GM10847 (cell line): Measurements from ENCODE around the gene TMEM120A.

Source experiments
- POLR2A ChIP-seq: IDR thresholded peaks from 2 replicates; pipeline ENCODE4 v1.6.1; 2011; ENCODE audit not compliant: insufficient read length; ENCODE audit errors: extremely low read depth

The TMEM120A gene

DNA sequence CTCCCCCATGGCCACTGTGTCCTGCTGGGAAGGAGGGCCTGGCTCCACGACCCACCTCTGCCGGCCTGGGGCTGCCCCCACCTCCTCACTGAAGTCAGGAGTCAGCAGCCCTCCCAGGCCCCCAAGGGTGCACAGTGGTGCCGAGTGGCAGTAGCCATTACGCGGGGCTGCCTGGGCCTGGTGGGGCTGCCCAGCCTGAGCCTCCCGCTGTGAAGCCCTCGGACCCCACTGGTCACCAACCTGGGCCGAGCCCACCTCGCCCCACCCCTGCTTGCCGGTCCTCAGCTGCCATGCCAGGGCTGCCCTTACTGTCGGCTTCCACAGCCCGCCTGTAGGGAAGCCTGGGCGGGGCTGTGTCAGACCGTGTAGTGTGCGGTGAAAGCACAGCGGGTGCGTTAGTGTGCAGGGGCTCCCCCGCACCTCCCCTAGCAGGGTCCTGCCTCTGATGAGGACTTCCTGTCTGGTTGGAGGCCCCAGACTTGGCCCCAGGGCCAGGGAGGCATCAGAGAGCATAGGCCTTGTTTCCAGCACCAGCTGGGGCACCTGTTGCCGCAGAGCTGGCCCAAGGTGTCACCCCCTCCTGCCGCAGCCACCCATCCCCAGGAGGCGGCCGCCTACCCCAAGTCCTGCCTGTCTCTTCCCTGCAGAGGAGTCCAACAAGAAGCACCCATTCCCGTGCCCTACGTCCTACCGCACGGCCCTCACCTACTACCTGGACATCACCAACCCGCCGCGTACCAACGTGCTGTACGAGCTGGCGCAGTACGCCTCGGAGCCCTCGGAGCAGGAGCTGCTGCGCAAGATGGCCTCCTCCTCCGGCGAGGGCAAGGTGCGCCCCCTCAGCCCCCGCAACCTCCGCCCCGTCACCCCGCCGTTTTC, 10.0 kb downstream of the TMEM120A start:
- TF ChIP-seq POLR2A = no peak

DNA sequence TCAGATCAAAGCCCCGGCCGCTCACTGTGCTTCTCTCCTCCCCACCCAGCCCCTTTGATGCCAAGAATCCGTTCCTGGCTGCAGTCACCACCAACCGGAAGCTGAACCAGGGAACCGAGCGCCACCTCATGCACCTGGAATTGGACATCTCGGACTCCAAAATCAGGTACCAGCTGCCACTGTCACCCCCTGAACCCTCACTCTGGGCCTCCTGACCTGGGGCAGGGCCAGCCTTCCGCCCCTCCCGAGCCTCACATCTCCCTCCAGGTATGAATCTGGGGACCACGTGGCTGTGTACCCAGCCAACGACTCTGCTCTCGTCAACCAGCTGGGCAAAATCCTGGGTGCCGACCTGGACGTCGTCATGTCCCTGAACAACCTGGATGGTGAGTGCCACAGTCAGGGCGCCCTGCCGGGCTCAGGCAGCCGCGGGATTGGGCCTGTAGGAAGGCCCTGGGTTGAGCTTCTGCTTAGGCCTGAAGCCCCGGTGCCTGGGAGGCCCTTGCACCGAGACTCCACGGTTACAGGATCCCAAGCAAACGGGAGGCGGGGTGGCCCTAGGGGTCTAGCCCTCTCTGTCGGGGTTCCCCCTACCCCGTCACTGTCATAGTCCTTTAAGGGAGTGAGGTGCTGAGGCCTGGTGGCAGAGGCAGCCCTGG, 10.8 kb downstream of the TMEM120A start:
- no peak for TF ChIP-seq POLR2A

DNA sequence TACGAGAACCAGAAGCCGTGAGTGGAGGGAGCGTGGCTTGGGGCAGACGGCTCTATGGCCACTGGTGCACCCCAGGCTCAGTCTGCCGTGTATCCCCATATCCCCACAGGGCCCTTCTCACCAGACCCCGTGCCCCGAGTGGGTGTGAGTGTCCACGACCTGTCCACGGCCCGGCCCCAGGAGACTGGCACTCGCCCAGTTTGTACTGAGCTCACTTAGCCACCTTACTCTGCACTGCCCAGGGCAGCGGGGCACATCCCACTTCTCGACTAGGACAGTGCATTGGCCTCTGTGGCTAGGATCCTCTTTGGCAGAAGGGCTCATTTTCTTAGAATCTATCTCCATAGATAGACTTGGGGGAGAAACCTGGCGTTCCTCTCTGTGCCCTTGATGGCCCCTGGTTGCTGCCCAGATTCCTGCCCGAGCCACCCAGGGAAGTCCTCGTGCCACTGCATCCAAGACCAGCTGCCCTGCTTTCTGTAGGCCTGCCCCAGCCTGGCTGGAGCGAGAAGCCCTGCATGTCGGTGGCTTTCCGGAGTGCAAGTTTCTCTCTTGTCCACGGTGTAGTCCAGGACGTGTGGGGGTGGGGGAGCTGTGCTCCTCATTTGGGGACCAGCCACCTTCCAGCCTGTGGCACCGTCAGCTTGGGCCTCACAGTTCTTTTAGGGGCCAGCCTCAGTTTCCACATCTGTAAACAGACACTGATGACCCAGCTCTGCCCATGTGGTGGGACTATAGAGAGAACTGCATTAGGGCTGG, 11.9 kb downstream of the TMEM120A start:
- no peak for TF ChIP-seq POLR2A

GRCh38 chr7:75981453-75982305, 12.7 kb downstream of the TMEM120A start:
- no peak for TF ChIP-seq POLR2A

- no peak for TF ChIP-seq POLR2A
Observed at GRCh38 chr7:75981203-75981452, 13.3 kb downstream of the TMEM120A start.

- TF ChIP-seq POLR2A = no peak
Observed at GRCh38 chr7:75980430-75981202, 13.8 kb downstream of the TMEM120A start.

DNA sequence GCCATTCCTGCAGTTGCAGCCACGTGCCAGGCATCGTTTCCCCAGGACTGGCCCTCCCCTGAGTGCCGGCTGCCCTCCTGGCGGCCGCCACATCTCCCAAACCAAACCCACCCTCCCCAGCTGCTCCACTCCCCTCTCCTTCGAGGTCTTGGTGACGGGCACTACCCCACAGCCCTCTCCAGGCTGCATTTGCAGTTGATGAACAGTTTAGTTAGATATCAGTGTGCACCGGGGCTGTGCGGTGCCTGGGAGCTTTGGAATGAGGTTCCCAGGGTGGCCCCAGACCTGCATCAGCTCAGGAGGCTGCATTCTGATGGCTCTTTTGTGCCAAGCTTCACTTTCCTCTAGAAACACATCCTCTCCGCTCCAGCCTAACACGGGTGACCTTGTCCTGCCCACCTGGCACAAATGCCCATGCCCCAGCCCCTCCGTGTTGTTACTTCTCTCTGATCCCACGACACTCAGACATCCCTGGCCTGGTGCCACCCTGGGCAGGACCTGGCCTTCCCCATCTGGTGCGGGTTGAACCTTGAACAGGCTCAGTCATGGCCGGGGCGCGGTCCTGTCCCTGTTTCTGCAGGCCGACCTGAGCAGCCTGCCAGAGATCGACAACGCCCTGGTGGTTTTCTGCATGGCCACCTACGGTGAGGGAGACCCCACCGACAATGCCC, 14.5 kb downstream of the TMEM120A start:
- no peak for TF ChIP-seq POLR2A

- TF ChIP-seq POLR2A = no peak
Observed at GRCh38 chr7:75977743-75978142, 16.7 kb downstream of the TMEM120A start.

DNA sequence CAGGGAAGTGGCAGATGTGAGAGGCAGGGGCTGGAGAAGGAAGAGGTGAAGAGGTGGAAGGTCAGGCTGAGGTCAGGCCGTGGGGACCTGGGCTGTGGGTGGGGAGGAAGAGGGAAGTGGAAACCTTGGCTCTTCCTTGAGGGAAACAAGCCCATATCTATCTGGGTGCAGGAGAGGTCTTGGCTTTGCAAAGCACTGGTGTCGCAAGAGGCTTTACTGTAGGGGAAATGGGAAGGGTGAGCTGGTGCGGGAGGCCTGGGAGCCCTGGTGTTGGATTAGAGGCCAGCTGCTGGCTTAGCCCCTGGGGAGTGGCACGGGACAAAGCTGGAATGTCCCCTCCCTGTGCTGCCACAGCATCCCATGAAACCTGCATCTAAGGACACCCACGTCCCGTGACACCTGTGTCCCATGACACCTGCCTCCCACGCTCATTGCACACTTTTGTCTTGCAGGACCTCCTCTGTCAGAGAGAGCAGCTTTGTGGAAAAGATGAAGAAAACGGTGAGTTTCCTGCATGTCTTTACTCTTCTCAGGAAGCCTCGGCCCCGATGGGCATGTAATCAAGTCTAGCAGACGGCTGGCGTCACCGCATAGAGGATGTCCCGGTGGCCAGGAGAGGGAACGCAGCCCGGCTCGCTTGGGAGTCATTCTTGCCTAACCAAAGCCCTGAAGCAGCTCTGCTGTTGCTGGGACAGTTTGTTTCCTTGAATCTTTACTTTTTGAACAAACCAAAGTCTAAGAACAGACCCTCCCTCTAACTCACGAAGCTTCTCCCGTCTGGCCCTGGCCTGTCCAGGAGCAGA, 22.2 kb downstream of the TMEM120A start:
- no peak for TF ChIP-seq POLR2A

GRCh38 chr7:75971309-75971960, 23.0 kb downstream of the TMEM120A start:
- TF ChIP-seq POLR2A = no peak

DNA sequence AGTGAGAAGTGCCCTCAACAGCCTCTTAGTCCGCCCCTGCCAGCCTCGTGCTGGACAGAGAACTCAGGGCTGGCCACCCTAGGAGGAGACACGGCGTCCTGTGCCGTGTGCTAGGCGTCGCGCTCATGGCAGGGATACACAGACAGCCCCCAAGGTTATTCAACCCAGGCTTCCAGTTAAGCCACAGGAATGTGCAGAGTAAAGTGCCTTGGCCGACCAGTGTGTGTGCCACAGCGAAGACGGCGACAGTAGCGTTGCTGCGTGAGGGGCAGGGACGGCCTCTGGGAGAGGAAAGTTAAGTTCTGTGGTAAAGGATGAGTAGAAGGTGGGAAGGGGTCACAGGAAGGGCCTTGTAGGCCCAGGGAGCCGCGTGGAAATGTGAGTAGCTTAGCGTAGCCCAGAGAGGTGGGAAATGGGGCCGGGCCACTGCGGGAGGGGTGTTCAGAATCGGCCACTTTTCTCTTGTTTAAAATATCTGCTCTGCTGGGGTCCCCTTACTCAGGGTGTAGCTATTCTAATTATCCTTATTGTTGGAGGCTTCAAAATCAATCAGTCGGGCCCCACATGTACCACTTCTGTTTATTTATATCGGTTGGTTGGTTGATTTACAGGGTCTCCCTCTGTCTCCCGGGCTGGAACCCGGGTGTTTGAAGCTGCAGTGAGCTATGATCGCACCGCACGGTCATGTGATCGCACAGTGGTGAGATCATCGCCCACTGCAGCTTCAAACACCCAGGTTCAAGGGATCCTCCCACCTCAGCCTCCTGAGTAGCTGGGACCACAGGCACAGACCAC, 24.5 kb downstream of the TMEM120A start:
- TF ChIP-seq POLR2A = no peak

DNA sequence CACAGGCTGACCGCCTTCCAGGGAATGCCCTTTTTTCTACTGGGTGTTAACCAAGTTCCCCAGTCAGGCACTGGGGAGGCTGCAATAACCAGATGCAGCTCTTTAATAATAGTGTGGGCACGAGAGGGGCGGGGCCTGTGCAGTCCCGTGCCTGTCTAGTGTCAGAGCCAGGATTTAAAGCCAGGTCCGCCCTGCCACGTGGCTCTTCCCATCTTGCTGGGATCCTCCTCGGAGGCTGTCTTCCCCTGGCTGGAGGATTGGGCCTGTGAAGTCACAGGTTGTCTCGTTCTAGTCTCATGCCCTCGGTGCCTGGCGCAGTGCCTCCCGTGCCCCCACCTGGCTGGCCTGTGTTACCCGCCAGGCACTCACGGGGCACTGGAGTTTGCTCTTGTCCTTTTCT, 25.2 kb downstream of the TMEM120A start:
- no peak for TF ChIP-seq POLR2A

- TF ChIP-seq POLR2A = no peak
Observed at GRCh38 chr7:75968561-75969001, 25.8 kb downstream of the TMEM120A start.
